Thoracic aorta (tissue), 2 donors: ENCODE measurements around the gene MMADHC. TPM values are rescaled to one million over a fixed set of nuclear protein-coding genes. Genes with fewer than 3 reads are reported as not detected.

Experiments used
- ATAC-seq: fragments of 150-250 bp; one replicate; pipeline ENCODE4 v1.8.0; 2017; ENCODE audit warnings: low read depth; ENCODE audit not compliant: insufficient number of reproducible peaks, low FRiP score
- DNase-seq: peaks from one replicate; pipeline ENCODE4 v3.0.0-alpha.2; 2020; ENCODE audit warnings: low spot score
- H3K27ac ChIP-seq, 2 donors: fragments of 200-600 bp; sonication (generic); 1 replicate in 1 of 2; 2 replicates in 1 of 2; pipeline ENCODE4 v1.5.1; 2016; ENCODE audit warnings: mild to moderate bottlenecking in 2 of 2, moderate library complexity in 2 of 2
- H3K27me3 ChIP-seq: fragments of 200-600 bp; sonication (generic); replicated peaks from 2 replicates; pipeline ENCODE4 v1.6.0; 2016; ENCODE audit warnings: mild to moderate bottlenecking; ENCODE audit not compliant: insufficient read depth
- H3K36me3 ChIP-seq: fragments of 200-600 bp; sonication (generic); one replicate; pipeline ENCODE4 v1.5.1; 2016
- H3K4me1 ChIP-seq, 2 donors: fragments of 200-600 bp; sonication (generic); 1 replicate in 1 of 2; 2 replicates in 1 of 2; pipeline versions ENCODE4 v1.5.1 to v1.6.0; 2016; ENCODE audit warnings: low read depth in 2 of 2, mild to moderate bottlenecking in 1 of 2; ENCODE audit not compliant: control insufficient read depth in 1 of 2
- H3K4me3 ChIP-seq: fragments of 200-600 bp; sonication (generic); 2 replicates; pipeline ENCODE4 v1.5.1; 2016; ENCODE audit warnings: mild to moderate bottlenecking
- H3K9me3 ChIP-seq: fragments of 200-600 bp; sonication (generic); 2 replicates; pipeline ENCODE4 v1.5.1; 2016
- total RNA-seq, 2 donors: library from RNA; depleted of rRNA; stranded (reverse); fragments of >200 nt; gene quantifications; one replicate each; pipeline versions ENCODE4 v1.1.0 to v1.2.3, GENCODE V29; 2016
- TF ChIP-seq, protein P1 (sequence below): fragments of 200-600 bp; sonication (generic); IDR thresholded peaks from one replicate; pipeline ENCODE4 v1.5.1; 2019; ENCODE audit warnings: antibody characterized with exemption

The MMADHC gene
- total RNA-seq, 2 donors from 2014 or later = 62.2 to 280 TPM

DNA sequence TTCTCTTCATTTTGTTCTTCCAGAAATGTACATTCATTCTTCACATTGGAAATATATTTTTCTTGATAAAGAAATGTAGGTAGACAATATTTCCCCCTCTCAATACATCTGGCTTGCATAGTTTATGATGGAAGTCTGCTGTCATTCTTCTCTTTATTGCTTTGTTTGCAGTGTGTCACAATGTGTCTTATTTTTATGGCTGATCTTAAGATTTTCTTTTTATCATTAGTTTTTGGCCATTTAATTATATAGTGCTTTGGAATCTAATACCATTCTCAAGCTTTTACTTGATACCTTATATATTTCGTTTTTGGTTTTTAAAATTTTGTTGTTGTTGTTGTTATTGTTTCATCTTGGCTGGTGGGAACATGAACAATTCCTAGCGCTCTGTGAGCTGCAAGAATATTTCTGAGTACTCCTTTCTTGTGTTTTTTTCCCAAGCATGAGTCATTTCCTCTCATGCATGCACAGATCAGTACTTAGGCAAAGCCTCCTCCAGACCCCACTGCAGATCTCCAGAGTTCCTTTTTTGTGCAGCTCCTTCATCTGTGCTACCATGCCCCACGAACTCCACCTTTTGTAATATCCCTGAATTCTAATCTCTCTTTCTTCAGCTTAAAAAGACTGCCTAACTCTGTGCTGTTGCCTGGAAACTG is 13.7 kb upstream of the MMADHC start:
- no peaks in the 10 kb centered on the region for H3K36me3 ChIP-seq
- no peaks in the 10 kb centered on the region for H3K9me3 ChIP-seq
- no peak for ATAC-seq
- H3K27me3 ChIP-seq = no peaks in the 10 kb centered on the region
- H3K4me1 ChIP-seq = peaks cover 0 to 4% of the 10 kb centered on the region in 2 donors
- no peak overlapping the region for H3K27ac ChIP-seq
- no peak for DNase-seq
- TF ChIP-seq, protein P1, sequence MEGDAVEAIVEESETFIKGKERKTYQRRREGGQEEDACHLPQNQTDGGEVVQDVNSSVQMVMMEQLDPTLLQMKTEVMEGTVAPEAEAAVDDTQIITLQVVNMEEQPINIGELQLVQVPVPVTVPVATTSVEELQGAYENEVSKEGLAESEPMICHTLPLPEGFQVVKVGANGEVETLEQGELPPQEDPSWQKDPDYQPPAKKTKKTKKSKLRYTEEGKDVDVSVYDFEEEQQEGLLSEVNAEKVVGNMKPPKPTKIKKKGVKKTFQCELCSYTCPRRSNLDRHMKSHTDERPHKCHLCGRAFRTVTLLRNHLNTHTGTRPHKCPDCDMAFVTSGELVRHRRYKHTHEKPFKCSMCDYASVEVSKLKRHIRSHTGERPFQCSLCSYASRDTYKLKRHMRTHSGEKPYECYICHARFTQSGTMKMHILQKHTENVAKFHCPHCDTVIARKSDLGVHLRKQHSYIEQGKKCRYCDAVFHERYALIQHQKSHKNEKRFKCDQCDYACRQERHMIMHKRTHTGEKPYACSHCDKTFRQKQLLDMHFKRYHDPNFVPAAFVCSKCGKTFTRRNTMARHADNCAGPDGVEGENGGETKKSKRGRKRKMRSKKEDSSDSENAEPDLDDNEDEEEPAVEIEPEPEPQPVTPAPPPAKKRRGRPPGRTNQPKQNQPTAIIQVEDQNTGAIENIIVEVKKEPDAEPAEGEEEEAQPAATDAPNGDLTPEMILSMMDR = no peak
- no peak overlapping the region for H3K4me3 ChIP-seq

DNA sequence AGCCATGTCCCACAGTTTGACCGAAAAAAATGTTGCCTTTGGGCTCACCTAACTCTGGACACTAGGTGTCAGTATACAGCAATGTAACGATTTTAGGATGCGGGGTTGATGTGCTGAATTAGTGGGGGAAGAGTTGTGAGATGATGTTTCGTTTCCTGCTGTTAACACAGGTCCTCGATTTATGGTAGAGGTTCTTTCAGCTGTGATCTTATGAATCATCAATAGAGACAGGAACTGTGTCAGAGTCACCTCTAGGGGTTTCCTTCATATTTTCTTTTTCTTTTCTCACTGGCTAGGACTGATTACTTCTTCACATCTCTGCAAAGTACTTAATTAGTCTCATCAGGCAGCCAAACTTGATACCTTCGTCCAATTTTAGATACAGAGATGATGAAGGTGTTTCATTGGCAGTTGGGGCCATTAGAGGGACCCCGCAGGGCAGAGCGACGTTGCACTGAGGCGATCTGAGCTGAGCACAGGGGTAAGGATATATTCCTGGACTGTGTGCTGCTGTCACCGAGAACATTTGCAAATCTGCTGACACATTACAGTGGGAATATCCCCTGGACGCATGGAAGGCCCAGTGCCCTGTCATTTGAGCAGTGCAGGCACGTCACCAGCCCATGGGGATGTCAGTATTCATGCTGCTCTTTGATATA is 10.2 kb upstream of the MMADHC start:
- Histone ChIP-seq H3K36me3 (no peaks in the 10 kb centered on the region), H3K27me3 (no peaks in the 10 kb centered on the region), H3K4me1 (peaks cover 0 to 4% of the 10 kb centered on the region in 2 donors), H3K27ac (no peak overlapping the region), H3K4me3 (peak overlapping the region; percentile 66), H3K9me3 (no peaks in the 10 kb centered on the region)
- DNase-seq (no peak), ATAC-seq (peak; percentile 92)
- TF ChIP-seq, protein P1 = peak; percentile 75

DNA sequence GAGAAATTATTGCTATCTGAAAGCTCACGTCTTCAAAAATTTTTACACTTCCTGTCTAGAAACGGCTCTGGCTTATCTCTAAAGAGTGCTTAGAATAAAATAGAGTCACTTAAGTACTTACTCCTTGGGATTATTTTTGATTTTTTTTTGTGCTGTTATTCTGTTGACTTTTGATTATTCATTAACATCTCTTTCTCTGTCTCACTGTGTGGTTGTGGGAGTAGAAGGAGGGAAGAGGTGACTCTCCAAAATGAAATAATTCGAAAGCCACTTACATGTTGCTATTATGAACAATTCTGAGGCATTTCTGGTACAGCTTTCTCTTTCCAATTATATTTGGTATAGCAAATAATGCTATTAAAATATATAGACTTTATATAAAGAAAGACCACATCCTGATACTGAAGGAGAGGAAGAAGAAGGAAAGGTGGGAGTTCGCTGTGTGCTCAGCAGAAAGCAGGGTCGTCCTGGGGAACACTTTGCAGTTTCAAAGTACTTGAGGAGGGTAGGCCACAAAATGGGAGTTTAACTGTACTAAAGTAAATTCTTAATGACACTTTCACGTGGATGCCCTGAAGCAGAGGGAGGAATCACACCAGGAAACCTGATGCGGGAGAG is 9.6 kb upstream of the MMADHC start:
- no peak for DNase-seq
- Histone ChIP-seq H3K4me1 (peaks cover 0 to 4% of the 10 kb centered on the region in 2 donors), H3K27me3 (no peaks in the 10 kb centered on the region), H3K9me3 (no peaks in the 10 kb centered on the region), H3K36me3 (no peaks in the 10 kb centered on the region), H3K27ac (no peak overlapping the region), H3K4me3 (peak overlapping the region; percentile 66)
- TF ChIP-seq, protein P1 = no peak
- no peak for ATAC-seq

DNA sequence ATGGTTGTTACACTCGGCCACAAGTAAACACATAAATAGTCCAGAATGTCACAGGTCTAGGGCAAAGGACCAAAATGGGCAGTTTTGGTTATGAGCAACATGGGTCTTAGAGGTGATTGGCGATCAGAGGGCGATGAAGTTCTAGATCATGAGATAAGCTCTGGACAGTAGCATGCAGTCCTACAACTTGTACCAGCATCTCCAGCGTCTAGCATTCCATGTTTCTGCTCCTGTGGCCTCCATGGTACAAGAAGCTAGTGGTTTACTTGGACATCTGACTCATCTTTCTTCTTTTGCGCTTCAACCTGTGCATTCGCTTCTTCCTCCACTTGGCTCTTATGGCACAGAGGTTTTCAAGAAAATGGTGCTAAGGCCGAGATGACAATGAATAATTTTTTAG is 8.9 kb upstream of the MMADHC start:
- DNase-seq (no peak), ATAC-seq (no peak)
- TF ChIP-seq, protein P1 = no peak
- Histone ChIP-seq H3K9me3 (no peaks in the 10 kb centered on the region), H3K4me1 (peaks cover 0 to 4% of the 10 kb centered on the region in 2 donors), H3K36me3 (no peaks in the 10 kb centered on the region), H3K27me3 (no peaks in the 10 kb centered on the region), H3K27ac (no peak overlapping the region), H3K4me3 (no peak overlapping the region)
